ENCODE data around the gene ARHGEF28. TPM values are rescaled to one million over a fixed set of nuclear protein-coding genes. Genes with fewer than 3 reads are reported as not detected.

ARHGEF28 gene
- total RNA-seq, 1 experiment from 2014 or later: 0.57 TPM

DNA sequence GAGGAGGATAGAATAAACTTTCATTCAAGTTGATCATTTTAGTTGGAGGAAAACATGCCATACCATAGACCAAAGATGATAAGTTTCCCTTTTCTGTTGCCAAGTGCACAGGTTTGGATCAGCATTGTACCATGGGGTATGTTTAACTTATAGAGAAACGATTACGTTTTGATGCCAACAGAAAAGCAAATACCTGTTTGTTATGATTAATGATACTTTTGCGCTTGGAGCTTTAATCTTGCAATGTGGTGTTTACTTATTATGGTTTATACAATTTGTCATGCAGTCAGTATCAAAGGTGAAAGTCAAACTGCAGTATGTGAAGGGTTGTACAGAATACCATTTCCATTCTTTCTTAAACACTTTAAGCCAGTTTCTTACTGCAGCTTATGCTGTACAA lies 13.2 kb upstream of the ARHGEF28 start:
- Histone ChIP-seq H4K91ac (ENCODE audit: insufficient read length, low read depth, low read length) (no peak overlapping the region), H2BK20ac (ENCODE audit: low read depth, low read length, poor library complexity, severe bottlenecking) (no peak overlapping the region), H2BK15ac (ENCODE audit: low read depth, low read length) (no peak overlapping the region), H2BK120ac (ENCODE audit: low read depth, low read length, poor library complexity, severe bottlenecking) (no peak overlapping the region), H3K27me3 (ENCODE audit: insufficient read depth, low read length) (no peaks in the 10 kb centered on the region), H3K79me1 (ENCODE audit: insufficient read depth, low read depth, low read length, poor library complexity, severe bottlenecking) (no peaks in the 10 kb centered on the region), H4K8ac (replicated peaks; ENCODE audit: insufficient read length, low read depth, low read length) (no peak overlapping the region), H2BK5ac (ENCODE audit: insufficient read length, low read length) (no peak overlapping the region), H3K9me3 (ENCODE audit: control insufficient read depth, low read depth, low read length) (no peaks in the 10 kb centered on the region), H3K79me2 (ENCODE audit: insufficient read depth, low read length) (no peaks in the 10 kb centered on the region), H4K20me1 (ENCODE audit: control insufficient read depth, insufficient read depth, insufficient read length) (no peaks in the 10 kb centered on the region), H2AFZ (ENCODE audit: low read length) (no peak overlapping the region), H3K4ac (ENCODE audit: low read depth, low read length) (no peak overlapping the region), H3K23me2 (ENCODE audit: insufficient read length, low read depth, low read length, poor library complexity, severe bottlenecking) (no peaks in the 10 kb centered on the region), H3K56ac (ENCODE audit: insufficient read length, low read depth, low read length) (no peak overlapping the region), H3K9ac (ENCODE audit: extremely low read depth, insufficient read length, low read length) (no peak overlapping the region), H3K4me2 (ENCODE audit: insufficient read depth, insufficient read length, low read length) (no peak overlapping the region), H4K5ac (ENCODE audit: insufficient read length, low read depth, low read length) (no peak overlapping the region), H3K18ac (ENCODE audit: insufficient read length, low read depth, low read length) (no peak overlapping the region), H3K14ac (ENCODE audit: insufficient read depth, low read length) (no peak overlapping the region), H3K27ac (ENCODE audit: insufficient read length, low read depth, low read length) (no peak overlapping the region), H3K23ac (ENCODE audit: insufficient read length, low read depth, low read length) (no peak overlapping the region), H2AK5ac (ENCODE audit: insufficient read length, low read length) (no peak overlapping the region), H3K4me1 (ENCODE audit: insufficient read depth, low read length) (no peaks in the 10 kb centered on the region), H2BK12ac (ENCODE audit: insufficient read length, low read depth, low read length) (no peak overlapping the region), H3T11ph (ENCODE audit: low read length) (no peak overlapping the region)
- no peak overlapping the region for H3K4me3 Mint-ChIP-seq
- no peaks in the 10 kb centered on the region for H3K36me3 Mint-ChIP-seq (ENCODE audit: insufficient read depth in 1 of 3, low read depth in 3 of 3)
- WGBS (ENCODE audit: extremely low coverage, insufficient read length, low lambda C conversion rate): no CpG with 5 or more reads among the region's 3 CpGs
- H3K4me1 Mint-ChIP-seq: peaks cover 2 to 5% of the 10 kb centered on the region in 2 experiments; a peak in 2 of 4 replicates
- no peaks in the 10 kb centered on the region for H3K9me3 Mint-ChIP-seq
- no peak overlapping the region for H3K27ac Mint-ChIP-seq
- DNase-seq: no peak
- TF ChIP-seq, protein P1, sequence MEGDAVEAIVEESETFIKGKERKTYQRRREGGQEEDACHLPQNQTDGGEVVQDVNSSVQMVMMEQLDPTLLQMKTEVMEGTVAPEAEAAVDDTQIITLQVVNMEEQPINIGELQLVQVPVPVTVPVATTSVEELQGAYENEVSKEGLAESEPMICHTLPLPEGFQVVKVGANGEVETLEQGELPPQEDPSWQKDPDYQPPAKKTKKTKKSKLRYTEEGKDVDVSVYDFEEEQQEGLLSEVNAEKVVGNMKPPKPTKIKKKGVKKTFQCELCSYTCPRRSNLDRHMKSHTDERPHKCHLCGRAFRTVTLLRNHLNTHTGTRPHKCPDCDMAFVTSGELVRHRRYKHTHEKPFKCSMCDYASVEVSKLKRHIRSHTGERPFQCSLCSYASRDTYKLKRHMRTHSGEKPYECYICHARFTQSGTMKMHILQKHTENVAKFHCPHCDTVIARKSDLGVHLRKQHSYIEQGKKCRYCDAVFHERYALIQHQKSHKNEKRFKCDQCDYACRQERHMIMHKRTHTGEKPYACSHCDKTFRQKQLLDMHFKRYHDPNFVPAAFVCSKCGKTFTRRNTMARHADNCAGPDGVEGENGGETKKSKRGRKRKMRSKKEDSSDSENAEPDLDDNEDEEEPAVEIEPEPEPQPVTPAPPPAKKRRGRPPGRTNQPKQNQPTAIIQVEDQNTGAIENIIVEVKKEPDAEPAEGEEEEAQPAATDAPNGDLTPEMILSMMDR (conservative IDR thresholded peaks at IDR 0.05): no peak
- peaks cover 9% of the 10 kb centered on the region; the same call in 1 of the 2 replicates for H3K27me3 Mint-ChIP-seq (ENCODE audit: low read depth)
